ENCODE measurements around the gene BRCA1. TPM values are rescaled to one million over a fixed set of nuclear protein-coding genes. Genes with fewer than 3 reads are reported as not detected.

Gene BRCA1
- total RNA-seq, 1 experiment from 2014 or later: 44.1 TPM

GRCh38 chr17:43132117-43132516 is 7.0 kb upstream of the BRCA1 start:
- ChIA-PET RAD21 (ENCODE audit: low non-redundant PET in 1 of 2, low total read pairs in 2 of 2, uncharacterized antibody in 2 of 2, unreplicated experiment in 2 of 2) (no interaction called here), CTCF (no interaction called here), POLR2A (no interaction called here)
- H3K4me1 ChIP-seq (ENCODE audit: control insufficient read depth in 1 of 2, insufficient read depth in 2 of 2, low read length in 2 of 2): no peaks in the 10 kb centered on the region
- H4K20me1 ChIP-seq (ENCODE audit: insufficient read depth): no peaks in the 10 kb centered on the region
- ATAC-seq (no peak), DNase-seq (ENCODE audit: low read depth, low spot score) (no peak)
- no TSS peak for BruUV-seq (replicated peaks)
- no peak overlapping the region for H3K27ac ChIP-seq (ENCODE audit: low read depth, low read length)
- H2AFZ ChIP-seq (ENCODE audit: low read depth, low read length, poor library complexity, severe bottlenecking): no peak overlapping the region
- H3K79me2 ChIP-seq (ENCODE audit: insufficient read depth, low read length): peaks cover 18% of the 10 kb centered on the region
- no peak overlapping the region for H3K9ac ChIP-seq (ENCODE audit: low read length)
- H3K4me2 ChIP-seq (ENCODE audit: low read length): no peak overlapping the region
- H3K9me3 ChIP-seq (ENCODE audit: control insufficient read depth in 1 of 2, insufficient read depth in 1 of 2, low read depth in 1 of 2, low read length in 2 of 2): no peaks in the 10 kb centered on the region
- no peak overlapping the region for H3K4me3 ChIP-seq (replicated peaks in 1 of 2; ENCODE audit: low read depth in 1 of 2, low read length in 2 of 2)
- TF ChIP-seq ELF1 (IDR thresholded peaks at IDR 0.05; ENCODE audit: borderline replicate concordance, low read depth) (no peak), CEBPB (IDR thresholded peaks at IDR 0.05; ENCODE audit: low read depth) (no peak), YY1 (IDR thresholded peaks at IDR 0.05; ENCODE audit: extremely low read depth, insufficient replicate concordance, low read depth, low read length) (no peak), FOSL1 (IDR thresholded peaks at IDR 0.05; ENCODE audit: low read depth) (no peak), CBX3 (IDR thresholded peaks at IDR 0.05; ENCODE audit: low read depth) (no peak), SIN3A (IDR thresholded peaks at IDR 0.05; ENCODE audit: low read depth) (no peak), TCF7L2 (IDR thresholded peaks at IDR 0.05; ENCODE audit: borderline replicate concordance, extremely low read depth, insufficient read depth, insufficient read length) (no peak), EGR1 (IDR thresholded peaks at IDR 0.05; ENCODE audit: low read depth) (no peak), EZH2 (IDR thresholded peaks at IDR 0.05) (no peak), POLR2AphosphoS5 (IDR thresholded peaks at IDR 0.05; ENCODE audit: low read depth, low read length) (no peak), SP1 (IDR thresholded peaks at IDR 0.05; ENCODE audit: low read depth) (no peak)
- TF ChIP-seq, protein P1, sequence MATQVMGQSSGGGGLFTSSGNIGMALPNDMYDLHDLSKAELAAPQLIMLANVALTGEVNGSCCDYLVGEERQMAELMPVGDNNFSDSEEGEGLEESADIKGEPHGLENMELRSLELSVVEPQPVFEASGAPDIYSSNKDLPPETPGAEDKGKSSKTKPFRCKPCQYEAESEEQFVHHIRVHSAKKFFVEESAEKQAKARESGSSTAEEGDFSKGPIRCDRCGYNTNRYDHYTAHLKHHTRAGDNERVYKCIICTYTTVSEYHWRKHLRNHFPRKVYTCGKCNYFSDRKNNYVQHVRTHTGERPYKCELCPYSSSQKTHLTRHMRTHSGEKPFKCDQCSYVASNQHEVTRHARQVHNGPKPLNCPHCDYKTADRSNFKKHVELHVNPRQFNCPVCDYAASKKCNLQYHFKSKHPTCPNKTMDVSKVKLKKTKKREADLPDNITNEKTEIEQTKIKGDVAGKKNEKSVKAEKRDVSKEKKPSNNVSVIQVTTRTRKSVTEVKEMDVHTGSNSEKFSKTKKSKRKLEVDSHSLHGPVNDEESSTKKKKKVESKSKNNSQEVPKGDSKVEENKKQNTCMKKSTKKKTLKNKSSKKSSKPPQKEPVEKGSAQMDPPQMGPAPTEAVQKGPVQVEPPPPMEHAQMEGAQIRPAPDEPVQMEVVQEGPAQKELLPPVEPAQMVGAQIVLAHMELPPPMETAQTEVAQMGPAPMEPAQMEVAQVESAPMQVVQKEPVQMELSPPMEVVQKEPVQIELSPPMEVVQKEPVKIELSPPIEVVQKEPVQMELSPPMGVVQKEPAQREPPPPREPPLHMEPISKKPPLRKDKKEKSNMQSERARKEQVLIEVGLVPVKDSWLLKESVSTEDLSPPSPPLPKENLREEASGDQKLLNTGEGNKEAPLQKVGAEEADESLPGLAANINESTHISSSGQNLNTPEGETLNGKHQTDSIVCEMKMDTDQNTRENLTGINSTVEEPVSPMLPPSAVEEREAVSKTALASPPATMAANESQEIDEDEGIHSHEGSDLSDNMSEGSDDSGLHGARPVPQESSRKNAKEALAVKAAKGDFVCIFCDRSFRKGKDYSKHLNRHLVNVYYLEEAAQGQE (IDR thresholded peaks at IDR 0.05; ENCODE audit: low read depth): no peak
- TF ChIP-seq, protein P2, sequence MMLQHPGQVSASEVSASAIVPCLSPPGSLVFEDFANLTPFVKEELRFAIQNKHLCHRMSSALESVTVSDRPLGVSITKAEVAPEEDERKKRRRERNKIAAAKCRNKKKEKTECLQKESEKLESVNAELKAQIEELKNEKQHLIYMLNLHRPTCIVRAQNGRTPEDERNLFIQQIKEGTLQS (IDR thresholded peaks at IDR 0.05): no peak
- H3K36me3 ChIP-seq (ENCODE audit: control insufficient read depth in 1 of 2, insufficient read depth in 2 of 2, low read length in 2 of 2): peaks cover 6 to 18% of the 10 kb centered on the region in 2 experiments; a peak in 2 of 4 replicates
- no peaks in the 10 kb centered on the region for H3K27me3 ChIP-seq (ENCODE audit: insufficient read depth, low read length)
- intact Hi-C loops (cut with micrococcal nuclease): no loop called here
- no peaks in the 10 kb centered on the region for H3K9me2 ChIP-seq (ENCODE audit: insufficient read depth)
